ENCODE measurements around the gene RAB31.
"Not testable (repeated sequence)": the region's sequence is repeated elsewhere in the genome, so short reads cannot be mapped to it uniquely, and the experiment has no call there.

RAB31 gene

DNA sequence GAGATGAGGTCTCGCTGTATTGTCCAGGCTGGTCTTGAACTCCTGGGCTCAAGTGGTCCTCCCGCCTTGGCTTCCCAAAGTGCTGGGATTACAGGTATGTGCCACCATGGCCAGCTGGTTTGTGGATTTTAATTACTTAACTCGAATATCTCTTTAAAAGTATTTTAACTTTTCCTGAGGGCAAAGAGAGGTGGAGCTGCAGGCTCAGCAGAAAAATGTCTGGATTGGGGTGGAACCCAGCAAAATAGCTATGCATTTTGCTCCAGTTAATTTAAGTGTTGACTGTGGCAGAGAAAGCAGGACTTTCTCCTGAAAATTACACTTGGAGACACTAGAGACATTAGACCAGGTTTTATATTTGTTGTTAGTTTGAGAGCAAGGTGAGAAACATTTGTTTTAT is 142.2 kb downstream of the RAB31 start:
- TF ChIP-seq, protein P1, sequence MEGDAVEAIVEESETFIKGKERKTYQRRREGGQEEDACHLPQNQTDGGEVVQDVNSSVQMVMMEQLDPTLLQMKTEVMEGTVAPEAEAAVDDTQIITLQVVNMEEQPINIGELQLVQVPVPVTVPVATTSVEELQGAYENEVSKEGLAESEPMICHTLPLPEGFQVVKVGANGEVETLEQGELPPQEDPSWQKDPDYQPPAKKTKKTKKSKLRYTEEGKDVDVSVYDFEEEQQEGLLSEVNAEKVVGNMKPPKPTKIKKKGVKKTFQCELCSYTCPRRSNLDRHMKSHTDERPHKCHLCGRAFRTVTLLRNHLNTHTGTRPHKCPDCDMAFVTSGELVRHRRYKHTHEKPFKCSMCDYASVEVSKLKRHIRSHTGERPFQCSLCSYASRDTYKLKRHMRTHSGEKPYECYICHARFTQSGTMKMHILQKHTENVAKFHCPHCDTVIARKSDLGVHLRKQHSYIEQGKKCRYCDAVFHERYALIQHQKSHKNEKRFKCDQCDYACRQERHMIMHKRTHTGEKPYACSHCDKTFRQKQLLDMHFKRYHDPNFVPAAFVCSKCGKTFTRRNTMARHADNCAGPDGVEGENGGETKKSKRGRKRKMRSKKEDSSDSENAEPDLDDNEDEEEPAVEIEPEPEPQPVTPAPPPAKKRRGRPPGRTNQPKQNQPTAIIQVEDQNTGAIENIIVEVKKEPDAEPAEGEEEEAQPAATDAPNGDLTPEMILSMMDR (IDR thresholded peaks at IDR 0.05; ENCODE audit: low read depth, low read length): no peak
- no peak overlapping the region for H3K4me3 ChIP-seq (ENCODE audit: low read depth, low read length)

DNA sequence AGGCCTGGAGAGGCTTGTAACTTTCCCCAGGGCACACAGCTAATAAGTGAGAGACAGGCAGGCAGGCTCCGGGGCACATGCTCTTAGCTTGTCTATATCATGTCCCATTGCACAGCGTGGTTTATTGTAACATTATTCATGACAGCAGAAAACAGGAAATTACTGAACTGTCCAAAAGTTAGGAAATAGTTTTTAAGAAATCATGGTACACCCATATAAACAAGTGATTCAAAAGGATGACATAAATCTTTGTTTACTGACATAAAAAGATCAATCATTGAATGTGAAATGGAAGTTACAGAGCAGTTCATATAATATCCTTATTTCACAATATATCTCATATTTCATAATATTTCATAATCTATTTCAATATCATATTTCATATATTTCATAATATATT is 143.4 kb downstream of the RAB31 start:
- H3K4me3 ChIP-seq (ENCODE audit: low read depth, low read length): no peak overlapping the region
- TF ChIP-seq, protein P1 (IDR thresholded peaks at IDR 0.05; ENCODE audit: low read depth, low read length): no peak

DNA sequence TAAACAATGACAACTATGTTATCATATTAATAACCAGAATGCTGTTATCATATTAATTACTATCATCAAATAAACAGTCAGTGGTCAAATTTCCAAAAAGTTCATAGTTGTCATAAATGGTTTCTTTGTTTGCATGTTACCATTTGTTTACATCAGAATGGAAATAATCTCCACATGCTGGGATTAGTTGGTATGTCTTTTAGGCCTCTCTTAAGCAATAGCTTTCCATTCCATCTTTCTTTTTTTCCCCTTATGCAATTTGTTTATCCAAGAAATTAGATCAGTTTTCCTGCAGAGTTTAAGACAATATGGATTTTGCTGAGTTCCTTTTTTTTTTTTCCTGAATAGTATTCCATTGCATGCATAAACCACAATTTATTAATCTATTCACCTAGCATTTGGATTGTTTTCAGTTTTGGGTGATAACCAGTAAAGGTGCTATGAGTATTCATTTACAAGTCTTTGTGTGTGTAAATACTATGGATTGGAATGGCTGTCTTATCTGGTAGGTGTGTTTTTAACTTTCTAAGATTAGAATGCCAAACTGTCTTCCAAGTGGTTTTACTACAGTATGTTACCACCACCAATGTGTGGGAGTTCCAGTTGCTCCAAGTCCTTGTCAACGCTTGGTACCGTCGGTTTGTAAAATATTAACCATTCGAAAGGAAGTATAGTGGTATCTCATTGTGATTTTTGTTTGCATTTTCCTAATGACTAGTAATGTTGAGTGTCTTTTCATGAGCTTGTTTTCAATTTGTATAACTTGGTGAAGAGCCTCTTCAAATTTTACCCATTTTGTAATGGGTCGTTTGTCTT is 144.4 kb downstream of the RAB31 start:
- TF ChIP-seq, protein P1 (IDR thresholded peaks at IDR 0.05; ENCODE audit: low read depth, low read length): no peak
- H3K4me3 ChIP-seq (ENCODE audit: low read depth, low read length): no peak overlapping the region

DNA sequence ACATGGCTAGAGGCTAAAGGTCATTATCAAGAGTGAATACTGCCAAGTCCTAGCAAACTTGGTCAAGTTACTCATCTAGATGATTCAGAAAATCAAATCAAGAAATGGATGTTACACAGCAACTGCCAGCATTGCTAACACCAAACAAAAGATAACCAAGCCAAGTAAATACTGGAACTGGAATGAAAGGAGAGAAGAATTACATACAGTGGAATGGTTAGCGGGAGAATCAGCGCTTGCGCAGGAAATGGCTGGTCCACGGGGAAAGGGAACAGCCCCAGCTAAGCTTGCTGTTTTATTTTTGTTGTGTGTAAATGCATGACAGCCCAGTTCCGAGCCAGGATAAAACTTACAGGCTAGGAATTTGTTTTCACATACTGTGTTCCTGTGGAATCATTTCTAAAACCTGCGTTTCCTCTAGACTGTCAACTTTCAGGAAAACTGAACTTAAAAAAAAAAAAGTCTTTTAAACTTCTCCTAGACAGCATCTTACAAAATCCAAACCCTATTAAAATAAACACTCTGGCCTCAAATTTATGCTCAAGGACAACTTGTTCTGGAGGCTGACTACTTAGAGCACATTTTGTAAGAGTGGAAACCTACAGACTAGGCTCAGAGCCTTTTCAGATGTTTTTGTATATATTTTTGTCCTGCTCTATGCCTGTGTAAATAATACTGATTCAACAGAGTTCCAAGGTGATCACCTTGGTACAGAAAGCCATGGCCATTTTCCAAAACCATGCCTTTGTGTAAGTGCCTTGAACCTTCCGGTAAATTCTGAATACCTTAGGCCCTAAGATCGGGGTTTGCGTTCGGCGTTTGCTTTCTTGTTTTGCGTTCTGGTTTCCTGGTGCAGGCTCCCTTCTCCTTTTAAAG is 146.9 kb downstream of the RAB31 start:
- TF ChIP-seq, protein P1 (IDR thresholded peaks at IDR 0.05; ENCODE audit: low read depth, low read length): no peak
- H3K4me3 ChIP-seq (ENCODE audit: low read depth, low read length): no peak overlapping the region

DNA sequence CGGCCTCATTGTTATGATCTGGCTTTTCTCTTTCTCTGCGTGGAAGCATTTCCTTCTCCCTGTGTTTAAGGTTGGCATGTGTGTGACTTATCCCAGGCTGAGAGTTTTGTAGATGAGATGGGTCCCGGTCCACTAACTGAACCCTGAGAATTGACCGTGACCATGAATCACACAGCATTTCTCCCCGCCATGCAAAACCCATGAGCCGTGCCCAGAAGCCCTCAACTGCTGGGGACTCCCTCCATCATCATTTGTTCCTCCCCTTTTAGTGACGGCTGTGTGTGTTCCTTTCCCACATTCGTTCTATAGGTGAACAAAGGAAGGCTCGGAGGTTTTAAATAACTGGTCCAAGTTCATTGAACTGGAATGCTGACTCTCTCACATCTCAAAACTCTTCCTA is 147.6 kb downstream of the RAB31 start:
- TF ChIP-seq, protein P1 (IDR thresholded peaks at IDR 0.05; ENCODE audit: low read depth, low read length): no peak
- no peak overlapping the region for H3K4me3 ChIP-seq (ENCODE audit: low read depth, low read length)

DNA sequence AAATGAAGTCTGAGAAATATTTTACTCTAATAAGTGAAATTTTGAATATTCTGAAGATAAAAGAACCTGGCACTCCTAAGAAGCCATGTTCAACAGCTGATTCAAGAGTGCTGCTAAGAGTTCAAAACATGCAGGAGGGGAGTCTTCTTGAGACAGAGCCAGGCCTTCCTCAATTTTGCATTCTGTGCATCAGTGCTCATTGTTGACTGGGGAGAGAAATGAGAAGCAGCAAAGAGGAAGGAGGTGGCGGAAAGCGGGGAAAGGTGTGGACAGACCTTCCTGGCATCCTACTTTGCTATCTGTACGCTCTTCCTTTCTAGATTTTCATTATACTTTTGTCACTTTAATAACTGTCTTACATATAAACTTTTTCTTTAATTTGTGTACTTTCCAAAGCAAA is 148.0 kb downstream of the RAB31 start:
- TF ChIP-seq, protein P1 (IDR thresholded peaks at IDR 0.05; ENCODE audit: low read depth, low read length): no peak
- H3K4me3 ChIP-seq (ENCODE audit: low read depth, low read length): no peak overlapping the region

DNA sequence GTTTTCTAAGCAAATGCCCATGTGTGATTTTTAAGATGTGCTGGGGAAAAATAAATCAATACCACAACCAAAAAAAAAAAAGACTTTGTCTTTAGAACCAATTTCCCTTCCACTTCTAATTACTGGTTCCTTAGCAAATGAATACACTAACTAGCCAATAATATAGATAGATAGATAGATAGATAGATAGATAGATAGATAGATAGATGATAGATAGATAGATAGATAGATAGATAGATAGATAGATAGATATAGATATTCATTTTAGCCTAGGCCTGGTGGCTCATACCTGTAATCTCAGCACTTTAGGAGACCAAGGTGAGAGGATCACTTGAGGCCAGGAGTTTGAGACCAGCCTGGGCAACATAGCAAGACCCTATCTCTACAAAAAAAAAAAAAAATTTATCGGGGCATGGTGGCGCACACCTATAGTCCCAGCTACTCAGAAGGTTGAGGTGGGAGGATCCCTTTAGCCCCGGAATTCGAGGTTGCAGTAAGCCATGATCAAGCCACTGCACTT is 149.4 kb downstream of the RAB31 start:
- H3K4me3 ChIP-seq (ENCODE audit: low read depth, low read length): not testable (repeated sequence)

Measured in WI38 (cell line).